K562 (cell line): ENCODE measurements around the gene SHISA6. TPM values are rescaled to one million over a fixed set of nuclear protein-coding genes. Genes with fewer than 3 reads are reported as not detected.

ENCODE experiments used
- ATAC-seq: fragments of 200-7000 bp; cut with Tn5 transposase; 3 replicates; pipeline ENCODE4 v1.9.1; 2020; ENCODE audit warnings: moderate library complexity
- BruUV-seq: library from RNA; stranded (reverse); fragments of 400-500 nt; replicated peaks from 2 replicates; lab custom pipeline; 2021; lab: Mats Ljungman, UMichigan
- CTCF ChIA-PET: fragments of 300-600 bp; formaldehyde crosslinking; extraction: SDS; loops from one replicate; lab custom pipeline; 2021; ENCODE audit warnings: low intra/inter-chr PET ratio; lab: Yijun Ruan, JAX
- POLR2A ChIA-PET: fragments of 300-600, 350-650 bp; sonication (Branson Sonifier 250); formaldehyde crosslinking; extraction: SDS; loops from one replicate; lab custom pipeline; 2021; ENCODE audit warnings: antibody characterized with exemption, inconsistent platforms; lab: Yijun Ruan, JAX
- DNase-seq, 4 experiments: peaks; one replicate each; pipeline versions ENCODE4 v3.0.0 to v3.0.0-alpha.2; 2011 to 2018; ENCODE audit warnings: low spot score in 3 of 4, mixed read lengths in 3 of 4; ENCODE audit errors: extremely low read depth in 1 of 4
- FAIRE-seq: peaks from 2 replicates; lab custom pipeline; 2011; peaks lifted over from hg19 to GRCh38; lab: Jason Lieb, UNC
- H2AFZ ChIP-seq: 2 replicates; pipeline ENCODE4 v1.6.0; 2011; ENCODE audit warnings: low read depth, low read length, control low read depth, inconsistent platforms
- H3K27ac ChIP-seq: fragments of 200-600 bp; 3 replicates; pipeline ENCODE4 v1.8.0; 2011; ENCODE audit warnings: low read depth, mild to moderate bottlenecking, control low read depth, inconsistent platforms, low read length, moderate library complexity, mixed read lengths; ENCODE audit errors: extremely low read depth
- H3K27me3 ChIP-seq, 2 experiments: fragments of 300-600 bp in 1 of 2; 2 replicates in 1 of 2; 3 replicates in 1 of 2; pipeline versions ENCODE4 v1.6.0 to v1.8.0; 2011; ENCODE audit warnings: inconsistent platforms in 2 of 2, low read length in 2 of 2, mild to moderate bottlenecking in 1 of 2, mixed read lengths in 1 of 2, moderate library complexity in 1 of 2; ENCODE audit not compliant: control insufficient read depth in 2 of 2, insufficient read depth in 2 of 2
- H3K36me3 ChIP-seq: fragments of 300-600 bp; 3 replicates; pipeline ENCODE4 v1.8.0; 2011; ENCODE audit warnings: mild to moderate bottlenecking, low read length, inconsistent platforms; ENCODE audit not compliant: control insufficient read depth, insufficient read depth
- H3K4me1 ChIP-seq, 2 experiments: fragments of 200-600 bp in 1 of 2; replicated peaks in 1 of 2; 2 replicates in 1 of 2; 3 replicates in 1 of 2; pipeline versions ENCODE4 v1.5.1 to v1.8.0; 2011; ENCODE audit warnings: inconsistent platforms in 2 of 2, low read length in 2 of 2, mild to moderate bottlenecking in 1 of 2, mixed read lengths in 1 of 2, moderate library complexity in 1 of 2; ENCODE audit not compliant: control insufficient read depth in 2 of 2, insufficient read depth in 2 of 2
- H3K4me2 ChIP-seq: 2 replicates; pipeline ENCODE4 v1.6.1; 2011; ENCODE audit warnings: low read length, control low read depth, inconsistent platforms, mixed read lengths; ENCODE audit not compliant: insufficient read depth
- H3K4me3 ChIP-seq: fragments of 200-600 bp; sonication (generic), shearing (Covaris generic); 2 replicates; pipeline ENCODE4 v1.5.1; 2016; ENCODE audit warnings: control low read depth, inconsistent platforms
- H3K79me2 ChIP-seq: fragments of 200-600 bp; 3 replicates; pipeline ENCODE4 v1.8.0; 2011; ENCODE audit warnings: low read length, inconsistent platforms; ENCODE audit not compliant: control insufficient read depth, insufficient read depth
- H3K9ac ChIP-seq, 2 experiments: 2 replicates each; pipeline versions ENCODE4 v1.6.0 to v1.6.1; 2011; ENCODE audit warnings: low read depth in 2 of 2, low read length in 2 of 2, control low read depth in 1 of 2, inconsistent platforms in 1 of 2, mild to moderate bottlenecking in 1 of 2, mixed read lengths in 1 of 2; ENCODE audit not compliant: insufficient read depth in 1 of 2
- H3K9me1 ChIP-seq: one replicate; pipeline ENCODE4 v1.6.0; 2011; ENCODE audit warnings: inconsistent platforms, mild to moderate bottlenecking, low read length, moderate library complexity; ENCODE audit not compliant: control insufficient read depth, insufficient read depth
- H3K9me3 ChIP-seq: replicated peaks from 2 replicates; pipeline ENCODE4 v1.5.1; 2011; ENCODE audit warnings: low read depth, low read length, inconsistent platforms; ENCODE audit not compliant: control insufficient read depth, insufficient read depth
- H4K20me1 ChIP-seq: replicated peaks from 2 replicates; pipeline ENCODE4 v1.6.1; 2011; ENCODE audit warnings: low read length, inconsistent platforms, mixed read lengths; ENCODE audit not compliant: control insufficient read depth, insufficient read depth
- GATAD2B ChIP-seq: fragments of 450-650 bp; IDR thresholded peaks from 2 replicates; pipeline ENCODE4 v1.6.1; 2017; ENCODE audit warnings: mild to moderate bottlenecking, borderline replicate concordance
- HNRNPL ChIP-seq: fragments of 200-400 bp; formaldehyde crosslinking; IDR thresholded peaks from 2 replicates; pipeline ENCODE4 v1.6.1; 2017; ENCODE audit warnings: low read depth, mild to moderate bottlenecking, low read length
- HNRNPLL ChIP-seq: fragments of 200-400 bp; formaldehyde crosslinking; IDR thresholded peaks from 2 replicates; pipeline ENCODE4 v1.6.1; 2017; ENCODE audit warnings: low read length, low read depth, mild to moderate bottlenecking; ENCODE audit not compliant: poor library complexity, severe bottlenecking
- NFIC ChIP-seq: fragments of 450-650 bp; IDR thresholded peaks from 2 replicates; pipeline ENCODE4 v1.6.1; 2017; ENCODE audit warnings: mild to moderate bottlenecking, inconsistent platforms
- NFXL1 ChIP-seq: fragments of 450-650 bp; formaldehyde crosslinking; IDR thresholded peaks from 2 replicates; pipeline ENCODE4 v1.4.0; 2021; ENCODE audit warnings: mild to moderate bottlenecking
- ZNF143 ChIP-seq: sonication (generic); formaldehyde crosslinking; IDR thresholded peaks from 2 replicates; pipeline ENCODE4 v1.9.0; 2022; ENCODE audit warnings: mild to moderate bottlenecking, missing genetic modification reagents
- ZNF146 ChIP-seq: IDR thresholded peaks from one replicate; pipeline ENCODE4 v1.6.1; 2018; ENCODE audit warnings: missing compliant biosample characterization; ENCODE audit not compliant: unreplicated experiment
- WGBS: fragments of 100-300 bp; shearing (Covaris generic); methylation state at CpG from one replicate; pipeline ENCODE4 v1.1.6; 2016; ENCODE audit warnings: low coverage, mixed read lengths; ENCODE audit not compliant: insufficient coverage; ENCODE audit errors: missing lambda C conversion rate; 5-methylcytosine and 5-hydroxymethylcytosine counted together
- in situ Hi-C: fragments of 300-500 bp; cut with MboI; formaldehyde crosslinking; loops from 4 replicates; pipeline ENCODE4 v1.15.0; 2018; ENCODE audit warnings: inconsistent platforms, mixed read lengths
- intact Hi-C: fragments of 100-400 bp; cut with micrococcal nuclease; formaldehyde crosslinking; loops from 2 replicates; pipeline ENCODE4 v1.14.2; 2022
- polyA plus RNA-seq, 8 experiments: library from polyadenylated mRNA; depleted of rRNA in 4 of 8; stranded (reverse) in 5 of 8; unstranded in 3 of 8; fragments of >200 nt; fragmentation: Nextera tagmentation in 2 of 8; fragmentation: Illumina TruSeq in 1 of 8; extraction: Ambion mirVana in 2 of 8; extraction: Trizol in 1 of 8; gene quantifications; 2 replicates each; pipeline versions ENCODE4 v1.2.1 to v1.2.3, GENCODE V29; 2011 to 2014; ENCODE audit warnings: inconsistent platforms in 1 of 8, missing spikeins in 1 of 8
- total RNA-seq, 7 experiments: library from RNA; depleted of rRNA in 6 of 7; stranded (reverse); fragments of >200 nt in 6 of 7; fragmentation: Illumina TruSeq in 2 of 7; extraction: Trizol in 2 of 7; gene quantifications; 2 replicates each; pipeline versions ENCODE4 v1.2.1 to v1.2.3, GENCODE V29; 2011 to 2021; ENCODE audit warnings: low replicate concordance in 1 of 7
- TF ChIP-seq, protein P1 (sequence below): fragments of 450-650 bp; conservative IDR thresholded peaks from 2 replicates; pipeline ENCODE4 v1.6.1; 2016; ENCODE audit warnings: missing genetic modification characterization, low read depth, mild to moderate bottlenecking, control low read depth, missing compliant biosample characterization

SHISA6 gene
- total and polyA plus RNA-seq, 9 of the 15 experiments (the other 6 are each of a cell fraction or from before 2014, with no cell fraction given), result not detected

- TF ChIP-seq, protein P1, sequence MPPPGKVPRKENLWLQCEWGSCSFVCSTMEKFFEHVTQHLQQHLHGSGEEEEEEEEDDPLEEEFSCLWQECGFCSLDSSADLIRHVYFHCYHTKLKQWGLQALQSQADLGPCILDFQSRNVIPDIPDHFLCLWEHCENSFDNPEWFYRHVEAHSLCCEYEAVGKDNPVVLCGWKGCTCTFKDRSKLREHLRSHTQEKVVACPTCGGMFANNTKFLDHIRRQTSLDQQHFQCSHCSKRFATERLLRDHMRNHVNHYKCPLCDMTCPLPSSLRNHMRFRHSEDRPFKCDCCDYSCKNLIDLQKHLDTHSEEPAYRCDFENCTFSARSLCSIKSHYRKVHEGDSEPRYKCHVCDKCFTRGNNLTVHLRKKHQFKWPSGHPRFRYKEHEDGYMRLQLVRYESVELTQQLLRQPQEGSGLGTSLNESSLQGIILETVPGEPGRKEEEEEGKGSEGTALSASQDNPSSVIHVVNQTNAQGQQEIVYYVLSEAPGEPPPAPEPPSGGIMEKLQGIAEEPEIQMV (tag), result no peak
- TF ChIP-seq, all 486 proteins: peak for 0
Measured at GRCh38 chr17:11578998-11579397, 338.0 kb downstream of the SHISA6 start (continued).

DNA sequence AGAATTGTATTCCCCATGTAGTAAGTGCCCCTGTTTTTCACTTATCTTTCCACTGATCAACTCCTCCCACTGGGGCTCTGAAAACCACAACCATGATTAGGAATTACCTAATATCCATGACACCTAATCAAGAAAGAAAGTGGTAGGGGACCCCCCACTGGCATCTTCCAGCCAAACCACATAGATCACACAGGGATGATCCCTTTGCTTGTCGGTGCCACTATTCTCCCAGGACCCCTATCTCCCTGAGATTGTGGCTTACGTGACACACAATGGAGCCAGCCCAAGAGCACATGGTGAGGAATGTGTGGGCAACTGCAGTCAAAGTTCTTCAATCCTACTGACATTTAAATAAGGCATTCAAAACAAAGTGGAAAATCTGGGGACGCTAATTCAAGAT is 339.7 kb downstream of the SHISA6 start:
- Histone ChIP-seq H3K79me2 (no peaks in the 10 kb centered on the region), H3K27me3 (no peaks in the 10 kb centered on the region), H3K9me3 (no peaks in the 10 kb centered on the region), H4K20me1 (no peaks in the 10 kb centered on the region), H3K36me3 (no peaks in the 10 kb centered on the region), H3K4me3 (no peak overlapping the region), H3K4me1 (no peaks in the 10 kb centered on the region), H3K9me1 (no peaks in the 10 kb centered on the region), H3K9ac (no peak overlapping the region), H2AFZ (no peak overlapping the region), H3K27ac (no peak overlapping the region), H3K4me2 (no peak overlapping the region)
- WGBS, result 0% methylated on average over 3 of the region's 3 CpGs
- BruUV-seq, result no TSS peak
- ATAC-seq (no peak), DNase-seq (no peak), FAIRE-seq (no peak)
- ChIA-PET POLR2A (interaction anchor here (0.6 kb wide), 1 partner anchor 261 kb away, joined by 3 read pairs; no protein-coding TSS in a partner anchor), CTCF (no interaction called here)
- no peak for TF ChIP-seq ZNF143 (CRISPR knock-in tag)
- no peak for TF ChIP-seq NFIC
- TF ChIP-seq HNRNPLL, result no peak
- TF ChIP-seq GATAD2B, result no peak
- no peak for TF ChIP-seq HNRNPL
- TF ChIP-seq ZNF146 (CRISPR knock-in tag), result no peak
- TF ChIP-seq NFXL1 (CRISPR knock-in tag), result no peak
- intact Hi-C loops (no loop called here), in situ Hi-C loops (no loop called here)
